22Rv1 (cell line): ENCODE data around the gene PITPNM3.

Experiments
- ZFX ChIP-seq: fragments of 450-650 bp; IDR thresholded peaks from 2 replicates; pipeline ENCODE4 v1.6.1; 2017; ENCODE audit warnings: antibody characterized with exemption, borderline replicate concordance
- TF ChIP-seq, protein P1 (sequence below): fragments of 450-650 bp; IDR thresholded peaks from 2 replicates; pipeline ENCODE4 v1.5.1; 2017; ENCODE audit warnings: mild to moderate bottlenecking

DNA sequence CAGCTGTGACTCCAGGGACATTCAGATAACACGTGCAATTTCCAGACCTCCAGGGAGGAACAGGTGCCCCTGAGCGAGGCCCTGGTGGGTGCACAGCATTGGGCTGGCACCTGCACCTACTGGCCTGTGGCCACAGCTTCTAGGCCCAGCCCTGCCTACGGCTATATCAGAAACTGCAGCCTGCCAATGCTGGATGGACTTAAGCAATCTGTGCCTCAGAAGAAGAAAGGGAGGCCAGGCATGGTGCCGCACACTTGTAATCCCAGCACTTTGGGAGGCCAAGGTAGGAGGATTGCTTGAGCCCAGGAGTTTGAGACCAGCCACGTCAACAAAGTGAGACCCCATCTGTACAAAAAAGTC lies 12.4 kb downstream of the PITPNM3 start:
- TF ChIP-seq, protein P1, sequence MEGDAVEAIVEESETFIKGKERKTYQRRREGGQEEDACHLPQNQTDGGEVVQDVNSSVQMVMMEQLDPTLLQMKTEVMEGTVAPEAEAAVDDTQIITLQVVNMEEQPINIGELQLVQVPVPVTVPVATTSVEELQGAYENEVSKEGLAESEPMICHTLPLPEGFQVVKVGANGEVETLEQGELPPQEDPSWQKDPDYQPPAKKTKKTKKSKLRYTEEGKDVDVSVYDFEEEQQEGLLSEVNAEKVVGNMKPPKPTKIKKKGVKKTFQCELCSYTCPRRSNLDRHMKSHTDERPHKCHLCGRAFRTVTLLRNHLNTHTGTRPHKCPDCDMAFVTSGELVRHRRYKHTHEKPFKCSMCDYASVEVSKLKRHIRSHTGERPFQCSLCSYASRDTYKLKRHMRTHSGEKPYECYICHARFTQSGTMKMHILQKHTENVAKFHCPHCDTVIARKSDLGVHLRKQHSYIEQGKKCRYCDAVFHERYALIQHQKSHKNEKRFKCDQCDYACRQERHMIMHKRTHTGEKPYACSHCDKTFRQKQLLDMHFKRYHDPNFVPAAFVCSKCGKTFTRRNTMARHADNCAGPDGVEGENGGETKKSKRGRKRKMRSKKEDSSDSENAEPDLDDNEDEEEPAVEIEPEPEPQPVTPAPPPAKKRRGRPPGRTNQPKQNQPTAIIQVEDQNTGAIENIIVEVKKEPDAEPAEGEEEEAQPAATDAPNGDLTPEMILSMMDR, result no peak
- TF ChIP-seq ZFX, result no peak
